WTC11 (cell line): Measurements from ENCODE around the gene PRSS33. TPM values are rescaled to one million over a fixed set of nuclear protein-coding genes. Genes with fewer than 3 reads are reported as not detected.

Experiments
- ATAC-seq: fragments of 200-7000 bp; cut with Tn5 transposase; 2 replicates; pipeline ENCODE4 v1.10.0; 2021; ENCODE audit warnings: mild to moderate bottlenecking, moderate library complexity
- CTCF ChIA-PET: fragments of 300-600 bp; sonication (Branson Sonifier 250); formaldehyde crosslinking; loops from one replicate; lab custom pipeline; 2021; ENCODE audit warnings: antibody characterized with exemption; lab: Charles Lee
- POLR2A ChIA-PET: fragments of 350-600 bp; sonication (Branson Sonifier 250); formaldehyde crosslinking; loops from one replicate; lab custom pipeline; 2021; ENCODE audit warnings: antibody characterized with exemption; lab: Charles Lee
- DNase-seq: peaks from one replicate; pipeline ENCODE4 v3.0.0; 2021; ENCODE audit warnings: low spot score
- H3K27ac Mint-ChIP-seq: 2 replicates; pipeline ENCODE4 v1.8.0; 2021; ENCODE audit warnings: mixed read lengths
- H3K27me3 Mint-ChIP-seq: 2 replicates; pipeline ENCODE4 v1.8.0; 2021; ENCODE audit warnings: low read depth, mild to moderate bottlenecking, moderate library complexity, mixed read lengths
- H3K36me3 Mint-ChIP-seq: 2 replicates; pipeline ENCODE4 v1.8.0; 2021; ENCODE audit warnings: mixed read lengths
- H3K4me1 Mint-ChIP-seq: 2 replicates; pipeline ENCODE4 v1.8.0; 2022; ENCODE audit warnings: mixed read lengths
- H3K4me3 Mint-ChIP-seq: 2 replicates; pipeline ENCODE4 v1.8.0; 2021; ENCODE audit warnings: mild to moderate bottlenecking, moderate library complexity, mixed read lengths
- H3K9me3 Mint-ChIP-seq: 2 replicates; pipeline ENCODE4 v1.8.0; 2021; ENCODE audit warnings: mixed read lengths
- AFF4 ChIP-seq: sonication (generic); formaldehyde crosslinking; IDR thresholded peaks from 2 replicates; pipeline ENCODE4 v1.8.1; 2023; ENCODE audit warnings: mild to moderate bottlenecking, missing genetic modification reagents, borderline replicate concordance
- CBFB ChIP-seq: sonication (generic); formaldehyde crosslinking; IDR thresholded peaks from 2 replicates; pipeline ENCODE4 v1.8.1; 2022; ENCODE audit warnings: mild to moderate bottlenecking, low read depth, missing genetic modification reagents
- CREM ChIP-seq: sonication (generic); formaldehyde crosslinking; IDR thresholded peaks from 2 replicates; pipeline ENCODE4 v1.8.1; 2022; ENCODE audit warnings: mild to moderate bottlenecking, missing genetic modification reagents, moderate library complexity
- E2F1 ChIP-seq: sonication (generic); formaldehyde crosslinking; IDR thresholded peaks from 2 replicates; pipeline ENCODE4 v1.8.0; 2022; ENCODE audit warnings: mild to moderate bottlenecking, missing genetic modification reagents
- FOXP4 ChIP-seq: sonication (generic); formaldehyde crosslinking; IDR thresholded peaks from 2 replicates; pipeline ENCODE4 v1.8.0; 2022; ENCODE audit warnings: mild to moderate bottlenecking, missing genetic modification reagents
- HMGA2 ChIP-seq: fragments of 250-450 bp; sonication (Bioruptor Pico); IDR thresholded peaks from 2 replicates; pipeline ENCODE4 v1.4.0; 2021; ENCODE audit warnings: mild to moderate bottlenecking, moderate library complexity
- MAX ChIP-seq: sonication (generic); formaldehyde crosslinking; IDR thresholded peaks from 2 replicates; pipeline ENCODE4 v1.8.0; 2022; ENCODE audit warnings: mild to moderate bottlenecking, missing genetic modification reagents
- MYBL2 ChIP-seq: sonication (generic); formaldehyde crosslinking; IDR thresholded peaks from 2 replicates; pipeline ENCODE4 v1.8.1; 2023; ENCODE audit warnings: mild to moderate bottlenecking, moderate library complexity, missing genetic modification reagents
- NFATC4 ChIP-seq: fragments of 250-450 bp; sonication (Bioruptor Pico); IDR thresholded peaks from 2 replicates; pipeline ENCODE4 v1.9.0; 2021; ENCODE audit warnings: mild to moderate bottlenecking
- NR3C1 ChIP-seq: sonication (generic); formaldehyde crosslinking; conservative IDR thresholded peaks from 2 replicates; pipeline ENCODE4 v1.8.1; 2023; ENCODE audit warnings: low read depth, mild to moderate bottlenecking, missing genetic modification reagents
- PREB ChIP-seq: sonication (generic); formaldehyde crosslinking; IDR thresholded peaks from 2 replicates; pipeline ENCODE4 v1.8.1; 2022; ENCODE audit warnings: mild to moderate bottlenecking, missing genetic modification reagents, moderate library complexity, borderline replicate concordance
- PRRX2 ChIP-seq: fragments of 250-450 bp; sonication (Bioruptor Pico); IDR thresholded peaks from 2 replicates; pipeline ENCODE4 v1.8.0; 2021; ENCODE audit warnings: mild to moderate bottlenecking
- STAT6 ChIP-seq: sonication (generic); formaldehyde crosslinking; conservative IDR thresholded peaks from 2 replicates; pipeline ENCODE4 v1.8.1; 2023; ENCODE audit warnings: mild to moderate bottlenecking, low read depth, missing genetic modification reagents, moderate library complexity
- ZBTB43 ChIP-seq: sonication (generic); formaldehyde crosslinking; IDR thresholded peaks from 2 replicates; pipeline ENCODE4 v1.8.1; 2023; ENCODE audit warnings: mild to moderate bottlenecking, missing genetic modification reagents
- ZNF425 ChIP-seq: fragments of 250-450 bp; sonication (Bioruptor Pico); conservative IDR thresholded peaks from 2 replicates; pipeline ENCODE4 v1.9.0; 2021; ENCODE audit warnings: mild to moderate bottlenecking
- ZNF512 ChIP-seq: sonication (generic); formaldehyde crosslinking; IDR thresholded peaks from 2 replicates; pipeline ENCODE4 v1.8.1; 2022; ENCODE audit warnings: missing genetic modification reagents, borderline replicate concordance
- total RNA-seq: library from RNA; stranded (reverse); gene quantifications from 3 replicates; pipeline ENCODE4 v1.2.3, GENCODE V29; 2021

PRSS33 gene
- total RNA-seq, 1 experiment from 2014 or later, result 0.24 TPM

- TF ChIP-seq STAT6, result no peak
- no peak for TF ChIP-seq CREM (CRISPR knock-in tag)
- no peak for TF ChIP-seq CBFB (CRISPR knock-in tag)
- TF ChIP-seq, all 79 proteins: peak for 0
These were observed 8.2 kb upstream of the PRSS33 start (continued) for GRCh38 chr16:2795395-2796143.

GRCh38 chr16:2792940-2793339, 5.6 kb upstream of the PRSS33 start:
- H3K27ac Mint-ChIP-seq, result no peak overlapping the region
- H3K4me1 Mint-ChIP-seq, result no peaks in the 10 kb centered on the region
- DNase-seq (no peak), ATAC-seq (no peak)
- no peaks in the 10 kb centered on the region for H3K36me3 Mint-ChIP-seq
- H3K4me3 Mint-ChIP-seq, result no peak overlapping the region
- ChIA-PET CTCF (interaction anchor here (0.5 to 1.3 kb wide), 3 partner anchors 24 to 242 kb away, joined by 3 to 7 read pairs (median 4); partner anchors contain the start of gene PRSS21), POLR2A (no interaction called here)
- peaks cover 15% of the 10 kb centered on the region; the same call in 1 of the 2 replicates for H3K27me3 Mint-ChIP-seq
- peaks cover 4% of the 10 kb centered on the region; the same call in 1 of the 2 replicates for H3K9me3 Mint-ChIP-seq
- TF ChIP-seq ZNF512 (CRISPR knock-in tag) (no peak), PRRX2 (CRISPR knock-in tag) (no peak), AFF4 (CRISPR knock-in tag) (no peak), ZBTB43 (CRISPR knock-in tag) (no peak), MYBL2 (no peak), CREM (CRISPR knock-in tag) (no peak), NFATC4 (CRISPR knock-in tag) (no peak), HMGA2 (CRISPR knock-in tag) (no peak), E2F1 (CRISPR knock-in tag) (no peak), NR3C1 (CRISPR knock-in tag) (no peak), PREB (CRISPR knock-in tag) (no peak), FOXP4 (CRISPR knock-in tag) (no peak), MAX (CRISPR knock-in tag) (no peak), ZNF425 (CRISPR knock-in tag) (no peak)
